Osteoblast (primary cell): ENCODE results near the gene INTS4. TPM values are rescaled to one million over a fixed set of nuclear protein-coding genes. Genes with fewer than 3 reads are reported as not detected.
"Not testable (repeated sequence)": the region's sequence is repeated elsewhere in the genome, so short reads cannot be mapped to it uniquely, and the experiment has no call there.

ENCODE experiments used
- DNase-seq: peaks from one replicate; pipeline ENCODE4 v3.0.0; 2011; ENCODE audit warnings: low spot score, mixed read lengths; ENCODE audit not compliant: insufficient read length; ENCODE audit errors: missing footprints
- H2AFZ ChIP-seq: 2 replicates; pipeline ENCODE4 v1.6.0; 2011; ENCODE audit warnings: mild to moderate bottlenecking, low read length
- H3K27ac ChIP-seq: 2 replicates; pipeline ENCODE4 v1.5.1; 2011; ENCODE audit warnings: mild to moderate bottlenecking, low read depth, low read length, moderate library complexity
- H3K27me3 ChIP-seq: 2 replicates; pipeline ENCODE4 v1.6.0; 2012; ENCODE audit warnings: mild to moderate bottlenecking, control low read depth, inconsistent platforms, low read length, moderate library complexity; ENCODE audit not compliant: insufficient read depth
- H3K36me3 ChIP-seq: 2 replicates; pipeline ENCODE4 v1.5.1; 2011; ENCODE audit warnings: mild to moderate bottlenecking, low read length, control low read depth, moderate library complexity; ENCODE audit not compliant: insufficient read depth
- H3K4me1 ChIP-seq: 2 replicates; pipeline ENCODE4 v1.5.1; 2011; ENCODE audit warnings: mild to moderate bottlenecking, low read length, control low read depth, moderate library complexity; ENCODE audit not compliant: insufficient read depth
- H3K4me2 ChIP-seq: 2 replicates; pipeline ENCODE4 v1.6.0; 2011; ENCODE audit warnings: mild to moderate bottlenecking, low read length; ENCODE audit not compliant: insufficient read depth
- H3K4me3 ChIP-seq: fragments of 200-600 bp; sonication (generic); 3 replicates; pipeline ENCODE4 v1.5.1; 2012; ENCODE audit warnings: mild to moderate bottlenecking, low read length, inconsistent platforms; ENCODE audit not compliant: insufficient read depth
- H3K79me2 ChIP-seq: 2 replicates; pipeline ENCODE4 v1.6.0; 2012; ENCODE audit warnings: mild to moderate bottlenecking, low read length, control low read depth, inconsistent platforms; ENCODE audit not compliant: insufficient read depth
- H3K9me3 ChIP-seq: 2 replicates; pipeline ENCODE4 v1.5.1; 2011; ENCODE audit warnings: low read depth, low read length, control low read depth
- H4K20me1 ChIP-seq: 2 replicates; pipeline ENCODE4 v1.6.0; 2012; ENCODE audit warnings: mild to moderate bottlenecking, low read length, control low read depth; ENCODE audit not compliant: insufficient read depth
- total RNA-seq: library from RNA; depleted of rRNA; stranded (reverse); fragments of >200 nt; gene quantifications from 2 replicates; pipeline ENCODE4 v1.2.3, GENCODE V29; 2012
- TF ChIP-seq, protein P1 (sequence below): IDR thresholded peaks from 2 replicates; pipeline ENCODE4 v1.5.1; 2011; ENCODE audit warnings: mild to moderate bottlenecking, low read depth, low read length, moderate library complexity; ENCODE audit errors: extremely low read depth

INTS4 gene
- total RNA-seq, 1 donor: 35.8 TPM

DNA sequence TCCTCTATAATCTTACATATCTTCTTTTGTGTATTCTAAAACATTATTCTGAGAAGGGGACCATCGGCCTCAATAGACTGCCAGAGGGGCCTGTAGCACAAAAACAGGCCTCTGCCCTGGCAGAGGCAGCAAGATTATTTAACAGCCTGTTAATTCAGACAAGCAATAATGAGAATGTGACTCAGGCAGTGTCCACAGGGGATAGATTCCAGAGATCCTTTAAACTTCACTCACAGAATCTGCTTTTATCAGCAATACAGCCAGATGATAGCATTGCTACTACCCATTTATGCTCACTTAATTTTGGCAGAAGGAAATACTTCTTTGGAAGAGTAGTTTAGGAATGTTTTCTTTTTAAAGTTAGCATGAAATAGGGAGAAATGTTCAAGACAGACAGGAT lies 128.7 kb downstream of the INTS4 start:
- peak; percentile 72 for DNase-seq
- no peaks in the 10 kb centered on the region for H3K79me2 ChIP-seq
- peaks cover 9% of the 10 kb centered on the region for H3K36me3 ChIP-seq
- TF ChIP-seq, protein P1, sequence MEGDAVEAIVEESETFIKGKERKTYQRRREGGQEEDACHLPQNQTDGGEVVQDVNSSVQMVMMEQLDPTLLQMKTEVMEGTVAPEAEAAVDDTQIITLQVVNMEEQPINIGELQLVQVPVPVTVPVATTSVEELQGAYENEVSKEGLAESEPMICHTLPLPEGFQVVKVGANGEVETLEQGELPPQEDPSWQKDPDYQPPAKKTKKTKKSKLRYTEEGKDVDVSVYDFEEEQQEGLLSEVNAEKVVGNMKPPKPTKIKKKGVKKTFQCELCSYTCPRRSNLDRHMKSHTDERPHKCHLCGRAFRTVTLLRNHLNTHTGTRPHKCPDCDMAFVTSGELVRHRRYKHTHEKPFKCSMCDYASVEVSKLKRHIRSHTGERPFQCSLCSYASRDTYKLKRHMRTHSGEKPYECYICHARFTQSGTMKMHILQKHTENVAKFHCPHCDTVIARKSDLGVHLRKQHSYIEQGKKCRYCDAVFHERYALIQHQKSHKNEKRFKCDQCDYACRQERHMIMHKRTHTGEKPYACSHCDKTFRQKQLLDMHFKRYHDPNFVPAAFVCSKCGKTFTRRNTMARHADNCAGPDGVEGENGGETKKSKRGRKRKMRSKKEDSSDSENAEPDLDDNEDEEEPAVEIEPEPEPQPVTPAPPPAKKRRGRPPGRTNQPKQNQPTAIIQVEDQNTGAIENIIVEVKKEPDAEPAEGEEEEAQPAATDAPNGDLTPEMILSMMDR: no peak
- H4K20me1 ChIP-seq: no peaks in the 10 kb centered on the region
- H3K9me3 ChIP-seq: no peaks in the 10 kb centered on the region
- no peak overlapping the region for H3K4me2 ChIP-seq
- H3K27ac ChIP-seq: peak overlapping the region; percentile 11
- no peak overlapping the region for H2AFZ ChIP-seq
- no peaks in the 10 kb centered on the region for H3K27me3 ChIP-seq
- peaks cover 11% of the 10 kb centered on the region for H3K4me1 ChIP-seq
- H3K4me3 ChIP-seq: no peak overlapping the region

DNA sequence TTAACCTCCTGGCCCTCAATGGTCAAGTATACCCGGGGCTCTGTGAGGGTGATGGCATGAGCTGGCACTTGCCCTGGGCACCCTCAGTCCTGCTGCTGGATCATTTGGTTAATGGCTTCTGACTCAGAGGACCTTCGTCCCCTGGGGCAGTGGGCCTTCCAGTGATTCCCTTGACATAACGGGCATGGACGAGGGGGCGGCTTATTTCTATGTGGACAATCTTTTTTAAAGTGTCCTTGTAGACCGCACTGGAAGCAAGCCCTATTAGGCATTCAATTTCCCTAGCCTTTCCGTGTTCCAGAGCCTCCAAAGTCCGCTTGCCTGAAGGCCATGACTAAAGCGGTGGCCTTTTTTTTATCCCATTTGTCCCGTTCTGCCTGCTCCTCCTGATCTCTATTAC lies 133.0 kb downstream of the INTS4 start:
- not testable (repeated sequence) for H3K27ac ChIP-seq

DNA sequence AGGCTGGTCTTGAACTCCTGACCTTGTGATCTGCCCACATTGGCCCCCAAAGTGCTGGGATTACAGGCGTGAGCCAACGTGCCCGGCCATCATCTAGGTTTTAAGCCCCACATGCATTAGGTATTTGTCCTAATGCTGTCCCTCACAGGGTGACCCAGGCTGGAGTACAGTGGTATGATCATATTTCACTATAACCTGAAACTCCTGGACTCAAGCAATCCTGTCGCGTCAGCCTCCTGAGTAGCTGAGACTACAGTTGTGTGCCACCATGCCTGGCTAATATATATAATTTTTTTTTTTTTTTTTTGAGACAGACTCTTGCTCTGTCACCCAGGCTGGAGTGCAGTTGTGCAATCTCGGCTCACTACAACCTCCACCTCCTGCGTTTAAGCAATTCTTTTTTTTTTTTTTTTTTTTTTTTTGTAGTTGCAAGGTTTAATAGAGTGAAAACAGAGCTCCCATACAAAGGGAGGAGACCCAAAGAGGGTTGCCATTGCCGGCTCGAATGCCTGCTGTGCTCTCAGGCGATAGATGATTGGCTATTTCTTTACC lies 136.5 kb downstream of the INTS4 start:
- H4K20me1 ChIP-seq, H3K4me3 ChIP-seq, H2AFZ ChIP-seq, H3K27me3 ChIP-seq, H3K4me1 ChIP-seq, H3K4me2 ChIP-seq, H3K9me3 ChIP-seq, H3K27ac ChIP-seq, H3K79me2 ChIP-seq, DNase-seq: not testable (repeated sequence)
- H3K36me3 ChIP-seq: peaks cover 15% of the 10 kb centered on the region

More for the DNA sequence above, 133.0 kb downstream of the INTS4 start:
- H3K36me3 ChIP-seq, H4K20me1 ChIP-seq, H3K4me3 ChIP-seq, DNase-seq, H3K79me2 ChIP-seq, H2AFZ ChIP-seq, H3K27me3 ChIP-seq, H3K9me3 ChIP-seq, H3K4me2 ChIP-seq: not testable (repeated sequence)
- peaks cover 11% of the 10 kb centered on the region for H3K4me1 ChIP-seq

DNA sequence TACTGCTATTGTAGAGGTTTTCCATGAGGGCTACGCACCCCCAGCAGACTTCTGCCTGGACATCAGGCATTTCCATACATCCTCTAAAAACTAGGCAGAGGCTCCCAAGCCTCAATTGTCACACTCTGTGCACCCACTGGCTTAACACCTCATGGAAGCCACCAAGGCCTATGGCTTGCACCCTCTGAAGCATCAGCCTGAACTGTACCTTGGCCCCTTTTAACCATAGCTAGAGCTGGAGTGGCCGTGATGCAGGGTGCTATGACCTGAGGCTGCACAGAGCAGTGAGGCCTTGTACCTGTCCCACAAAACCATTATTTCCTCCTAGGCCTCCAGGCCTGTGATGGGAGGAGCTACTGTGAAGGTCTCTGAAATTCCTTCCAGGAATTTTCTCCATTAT lies 139.6 kb downstream of the INTS4 start:
- H3K4me1 ChIP-seq: no peaks in the 10 kb centered on the region
- H3K36me3 ChIP-seq: peaks cover 15% of the 10 kb centered on the region
- no peak for DNase-seq
- no peaks in the 10 kb centered on the region for H3K27me3 ChIP-seq
- TF ChIP-seq, protein P1: no peak
- H4K20me1 ChIP-seq: no peaks in the 10 kb centered on the region
- H3K4me2 ChIP-seq: no peak overlapping the region
- H2AFZ ChIP-seq: no peak overlapping the region
- H3K4me3 ChIP-seq: no peak overlapping the region
- H3K9me3 ChIP-seq: peaks cover 6% of the 10 kb centered on the region
- no peak overlapping the region for H3K27ac ChIP-seq
- no peaks in the 10 kb centered on the region for H3K79me2 ChIP-seq

DNA sequence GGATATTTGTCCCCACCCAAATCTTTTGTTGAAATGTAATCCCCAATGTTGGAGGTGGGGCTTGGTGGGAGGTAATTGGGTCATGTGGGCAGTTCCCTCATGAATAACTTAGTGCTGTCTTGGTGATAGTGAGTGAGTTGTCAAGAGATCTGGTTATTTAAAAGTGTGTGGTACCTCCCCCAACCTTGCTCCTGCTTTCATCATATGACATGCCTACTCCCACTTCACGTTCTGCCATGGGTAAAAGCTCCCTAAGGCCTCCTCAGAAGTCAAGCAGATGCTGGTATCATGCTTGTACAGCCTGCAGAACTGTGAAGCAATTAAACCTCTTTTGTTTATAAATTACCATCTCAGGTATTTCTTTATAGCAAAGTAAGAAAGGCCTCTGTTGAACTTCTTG lies 143.0 kb downstream of the INTS4 start:
- H3K79me2 ChIP-seq: no peaks in the 10 kb centered on the region
- no peaks in the 10 kb centered on the region for H4K20me1 ChIP-seq
- H3K4me1 ChIP-seq: no peaks in the 10 kb centered on the region
- H3K9me3 ChIP-seq: peaks cover 6% of the 10 kb centered on the region
- no peaks in the 10 kb centered on the region for H3K27me3 ChIP-seq
- no peak overlapping the region for H3K27ac ChIP-seq
- DNase-seq: no peak
- TF ChIP-seq, protein P1: no peak
- H3K4me3 ChIP-seq: no peak overlapping the region
- no peak overlapping the region for H2AFZ ChIP-seq
- H3K36me3 ChIP-seq: peaks cover 11% of the 10 kb centered on the region
- no peak overlapping the region for H3K4me2 ChIP-seq

DNA sequence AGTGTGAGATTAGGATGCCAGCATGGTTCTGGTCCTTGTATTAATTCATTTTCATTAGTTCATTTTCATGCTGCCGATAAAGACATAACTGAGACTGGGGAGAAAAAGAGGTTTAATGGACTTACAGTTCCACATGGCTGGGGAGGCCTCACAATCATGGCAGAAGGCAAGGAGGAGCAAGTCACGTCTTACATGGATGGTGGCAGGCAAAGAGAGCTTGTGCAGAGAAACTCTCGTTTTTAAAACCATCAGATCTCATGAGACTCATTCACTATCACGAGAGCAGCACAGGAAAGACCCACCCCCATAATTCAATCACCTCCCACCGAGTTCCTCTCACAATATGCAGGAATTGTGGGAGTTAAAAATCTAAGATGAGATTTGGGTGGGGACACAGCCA lies 150.8 kb downstream of the INTS4 start:
- not testable (repeated sequence) for H3K4me3 ChIP-seq, DNase-seq, H3K79me2 ChIP-seq

More for the DNA sequence above, 150.8 kb downstream of the INTS4 start:
- H3K4me1 ChIP-seq: peaks cover 13% of the 10 kb centered on the region
- not testable (repeated sequence) for H3K27ac ChIP-seq, H3K4me2 ChIP-seq, H2AFZ ChIP-seq, H4K20me1 ChIP-seq, H3K27me3 ChIP-seq, H3K9me3 ChIP-seq
- H3K36me3 ChIP-seq: peaks cover 14% of the 10 kb centered on the region
